ENCODE measurements around the gene RALB.

DNA sequence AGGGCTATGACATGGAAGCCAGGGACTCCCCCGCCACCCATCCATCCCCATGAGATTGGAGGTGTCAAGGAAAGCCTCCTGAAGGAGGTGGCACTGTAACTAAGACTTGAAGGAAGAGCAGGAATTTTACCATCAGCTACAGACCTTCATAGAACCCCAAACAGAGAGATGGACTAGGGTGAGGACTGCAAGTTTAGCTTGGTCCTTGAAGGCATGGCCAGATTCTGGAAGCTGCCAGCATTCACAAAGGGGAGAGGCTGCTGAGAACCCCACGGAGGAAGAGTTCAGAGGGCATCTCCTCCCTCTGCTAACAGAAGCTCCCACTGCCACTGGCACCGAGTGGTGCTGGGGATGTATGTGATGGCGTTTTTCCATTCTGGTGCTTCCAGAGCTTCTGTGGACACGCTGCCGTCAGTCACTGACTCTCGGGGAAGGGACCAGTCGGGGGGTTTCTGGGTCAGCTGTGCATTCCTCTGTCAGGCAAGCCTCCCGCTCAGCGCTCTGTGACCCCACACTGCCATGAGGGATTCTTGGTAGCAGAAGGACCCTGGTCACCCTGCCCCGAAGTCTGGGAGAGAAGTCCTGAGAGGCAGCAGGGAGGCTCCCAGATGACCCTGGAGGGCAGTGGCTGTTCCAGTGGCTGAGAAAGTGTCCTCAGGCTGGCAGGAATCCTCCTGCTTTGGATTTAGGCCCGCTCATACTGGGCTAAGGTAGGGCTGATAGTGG, 47.5 kb upstream of the RALB start:
- TF ChIP-seq CTCF (IDR thresholded peaks at IDR 0.05) (no peak), POLR2A (IDR thresholded peaks at IDR 0.05) (no peak)

Data from stomach (tissue), 4 donors.